Tibial nerve (tissue), 3 donors: ENCODE data around the gene PODXL.

Experiments used
- CTCF ChIP-seq, 5 experiments: fragments of 200-600 bp in 3 of 5; fragments of 450-650 bp in 2 of 5; sonication (generic) in 3 of 5; IDR thresholded peaks; one replicate each; pipeline ENCODE4 v1.5.1; 2016 to 2019; ENCODE audit warnings: antibody characterized with exemption in 5 of 5, mild to moderate bottlenecking in 3 of 5, moderate library complexity in 2 of 5
- POLR2A ChIP-seq, 2 donors: fragments of 450-650 bp; IDR thresholded peaks; one replicate each; pipeline ENCODE4 v1.6.1; 2017; ENCODE audit warnings: antibody characterized with exemption in 2 of 2, mild to moderate bottlenecking in 2 of 2, moderate library complexity in 2 of 2

GRCh38 chr7:131568970-131569369 lies 12.5 kb upstream of the PODXL start:
- no peak for TF ChIP-seq CTCF (IDR thresholded peaks at IDR 0.05)
- no peak for TF ChIP-seq POLR2A (IDR thresholded peaks at IDR 0.05)
